GM21825 (cell line): ENCODE measurements around the gene CARHSP1.
A peak's percentile ranks its signal among the peaks of the same experiment; 100 is the strongest.
"Not testable (repeated sequence)": the region's sequence is repeated elsewhere in the genome, so short reads cannot be mapped to it uniquely, and the experiment has no call there.

Experiments used
- ATAC-seq: cut with Tn5 transposase; IDR thresholded peaks from one replicate; pipeline ENCODE4 v1.9.1; 2021; ENCODE audit warnings: mild to moderate bottlenecking, moderate library complexity; ENCODE audit not compliant: unreplicated experiment

The CARHSP1 gene

DNA sequence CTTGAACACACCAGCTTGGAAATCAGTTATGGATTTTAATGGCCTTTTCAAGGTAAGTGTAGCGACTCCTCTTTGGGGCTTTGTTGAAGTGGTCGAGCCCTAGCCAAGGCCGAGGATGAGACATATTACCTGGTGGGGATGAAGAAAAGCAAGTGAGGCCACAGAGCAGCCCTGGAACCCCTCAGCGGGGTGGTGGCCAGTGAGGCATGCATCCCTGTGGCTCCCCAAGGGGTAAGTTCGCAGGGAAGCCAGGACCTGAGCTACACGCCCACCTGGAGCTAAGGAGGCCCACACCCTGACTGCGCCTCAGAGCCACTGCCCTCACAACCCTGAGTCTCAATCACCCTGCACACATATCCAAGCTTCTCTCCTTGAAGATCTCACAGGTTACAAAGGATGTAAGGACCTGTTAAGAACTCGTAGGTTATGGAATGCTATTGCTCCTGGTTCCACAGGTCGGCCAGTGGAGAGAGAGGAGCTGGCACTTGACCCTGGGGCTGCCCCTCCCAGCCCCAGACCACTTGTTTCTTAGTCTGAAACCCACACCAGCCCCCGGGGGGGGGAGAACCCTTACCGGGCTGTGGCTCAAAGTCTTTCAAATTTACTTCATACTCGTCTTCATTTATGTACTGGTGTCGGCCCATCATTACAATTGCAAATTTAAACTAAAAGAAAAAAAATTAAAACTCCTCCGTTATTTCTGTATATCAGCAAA lies 25.3 kb upstream of the CARHSP1 start:
- no peak for ATAC-seq

DNA sequence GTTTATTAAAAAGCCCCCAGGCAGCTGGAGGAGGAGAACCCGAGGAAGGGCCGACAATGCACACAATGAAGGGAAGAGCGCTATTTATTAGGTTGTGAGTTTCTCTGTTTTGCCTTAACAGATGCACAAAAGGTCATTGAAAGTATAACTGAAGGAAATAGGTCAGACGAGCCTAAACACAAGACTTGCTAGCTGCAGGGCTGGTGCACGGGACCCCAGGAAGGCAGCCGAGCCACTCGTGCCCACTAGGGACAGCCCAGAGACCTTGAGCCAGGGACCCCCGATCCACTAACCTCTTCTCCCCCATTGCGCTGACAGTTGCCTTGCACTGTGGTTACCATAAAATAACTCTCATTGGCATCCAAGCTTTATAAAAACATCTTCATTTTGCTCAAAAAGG lies 24.6 kb upstream of the CARHSP1 start:
- no peak for ATAC-seq

- ATAC-seq: peak; percentile 20
Measured at GRCh38 chr16:8892101-8892575, 23.3 kb upstream of the CARHSP1 start.

DNA sequence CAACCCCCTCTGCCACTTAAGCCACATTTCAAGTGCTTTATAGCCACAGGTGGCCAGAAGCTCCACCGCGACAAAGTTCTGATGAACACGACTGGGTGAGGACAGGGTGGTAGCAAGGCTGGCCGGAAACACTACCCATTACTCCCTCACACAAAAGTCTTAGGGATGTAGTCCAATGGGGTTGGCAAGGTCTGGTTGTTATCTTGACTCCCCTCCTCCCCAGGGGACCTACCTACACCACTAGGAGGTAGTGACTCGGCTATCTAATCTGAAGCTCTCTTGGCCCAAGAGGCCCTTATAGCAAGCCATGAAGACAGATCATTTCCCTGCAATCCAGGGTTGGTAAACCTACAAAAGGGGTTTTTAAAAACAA lies 21.7 kb upstream of the CARHSP1 start:
- ATAC-seq: no peak

DNA sequence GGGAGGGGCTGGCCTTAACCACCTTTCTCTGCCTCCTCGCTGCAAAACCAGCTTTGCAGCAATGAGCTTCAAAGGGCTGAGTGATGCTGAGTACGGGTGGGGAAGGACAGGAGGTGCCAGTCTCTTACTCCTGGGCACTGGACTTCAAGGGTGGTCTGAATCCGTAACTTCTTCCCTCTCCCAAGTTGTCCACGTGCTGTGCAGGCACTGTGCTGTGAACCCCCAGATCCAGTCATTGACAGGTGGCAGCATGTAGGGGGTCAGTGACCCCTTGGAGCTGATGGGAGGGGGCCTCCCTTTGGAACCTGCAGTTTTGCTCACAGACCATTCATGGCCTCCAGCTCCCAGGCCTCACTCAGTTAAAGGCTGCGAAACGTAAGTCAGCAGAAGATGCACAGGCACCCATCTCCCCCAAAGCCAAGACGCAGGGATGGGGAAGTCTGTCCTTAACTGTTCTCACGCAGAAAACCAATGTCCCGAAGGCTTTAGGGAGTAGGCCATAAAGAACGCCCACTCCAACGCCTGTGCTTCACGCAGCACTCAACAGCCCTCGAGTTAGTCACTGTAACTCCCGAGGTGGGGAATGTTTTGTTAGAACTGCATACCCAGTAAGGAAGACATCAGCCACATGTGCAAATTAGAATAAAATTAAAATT lies 21.2 kb upstream of the CARHSP1 start:
- no peak for ATAC-seq

GRCh38 chr16:8888951-8889892 lies 20.4 kb upstream of the CARHSP1 start:
- ATAC-seq: no peak

DNA sequence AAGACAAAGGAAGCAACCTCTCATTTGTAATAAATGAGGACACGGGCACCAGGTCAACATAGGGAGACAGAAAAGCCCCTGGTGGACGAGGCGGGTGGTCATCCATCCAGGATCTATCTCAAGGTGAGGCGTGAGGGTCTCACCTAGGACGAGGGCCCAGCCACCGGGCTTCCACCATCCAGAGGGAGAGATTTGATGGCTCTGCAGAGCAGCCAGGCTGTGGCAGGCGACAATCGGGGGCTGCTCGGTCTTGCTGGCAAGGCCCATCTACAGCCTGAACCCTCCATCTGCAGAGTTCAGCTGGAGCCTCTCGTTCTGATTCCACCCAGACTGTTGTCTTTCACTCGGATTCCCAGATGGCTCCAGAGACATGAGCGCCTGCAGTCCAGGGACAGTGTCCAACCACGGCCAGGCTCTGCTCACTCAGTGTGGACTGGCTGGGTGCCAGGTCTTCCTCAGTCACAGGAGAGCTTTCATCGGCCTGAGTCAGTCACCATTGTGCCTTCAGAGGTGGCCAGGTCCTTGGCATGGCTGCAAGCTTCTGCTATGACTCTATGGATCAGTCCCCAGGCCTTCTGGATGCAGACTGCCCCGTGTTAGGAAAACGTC lies 19.2 kb upstream of the CARHSP1 start:
- no peak for ATAC-seq

- no peak for ATAC-seq
Measured at GRCh38 chr16:8887431-8887765, 18.6 kb upstream of the CARHSP1 start.

- no peak for ATAC-seq
Measured at GRCh38 chr16:8886593-8887430, 18.0 kb upstream of the CARHSP1 start.

DNA sequence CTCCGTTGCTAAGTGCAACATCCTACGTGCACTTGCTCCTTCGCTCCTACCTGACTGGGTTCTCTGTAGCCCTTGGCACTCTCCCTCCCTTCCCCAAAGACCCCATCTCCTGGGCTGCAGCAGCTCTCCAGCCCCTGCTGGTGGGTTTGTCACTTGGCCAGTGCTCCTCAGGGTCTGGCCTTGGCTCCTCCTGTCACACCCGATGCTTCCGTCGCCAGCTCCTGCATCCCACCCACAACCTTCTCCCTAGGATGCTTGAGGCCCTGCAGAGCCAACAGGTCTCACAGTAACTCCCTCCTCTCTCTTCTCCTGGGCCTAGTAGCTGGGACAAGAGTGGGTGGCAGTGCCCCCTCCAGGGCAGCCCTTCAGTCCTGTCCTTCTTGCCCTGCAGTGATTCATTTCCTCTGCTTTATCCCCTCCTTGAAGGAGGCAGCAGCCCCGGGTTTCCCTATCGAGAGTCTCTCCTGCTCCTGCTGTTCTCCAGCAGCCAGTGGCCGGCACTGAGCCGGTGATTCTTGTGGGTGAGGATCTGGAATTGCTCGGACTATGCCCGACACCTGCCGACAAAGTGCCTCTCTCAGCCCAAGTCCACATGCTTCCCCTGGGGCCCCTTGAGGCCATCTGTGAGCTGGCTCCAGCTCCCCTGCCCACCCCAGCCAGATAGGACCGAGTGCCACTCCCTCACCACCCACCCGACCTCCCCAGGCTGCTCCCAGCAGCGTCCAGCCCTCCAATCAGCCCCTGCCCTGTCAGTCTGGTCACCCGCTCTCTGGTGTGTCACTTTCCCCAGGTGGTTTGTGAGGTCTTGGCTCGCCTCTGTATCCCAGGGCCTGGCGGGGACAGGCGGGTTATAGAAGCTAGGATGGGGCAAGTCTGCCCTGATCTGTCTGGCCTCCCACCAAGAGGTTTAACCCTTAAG lies 17.1 kb upstream of the CARHSP1 start:
- ATAC-seq: no peak

- no peak for ATAC-seq
Measured at GRCh38 chr16:8882725-8883377, 14.0 kb upstream of the CARHSP1 start.

GRCh38 chr16:8882041-8882617 lies 13.3 kb upstream of the CARHSP1 start, which contains the start of gene LITAFD:
Gene LITAFD (plus strand): TSS chr16:8882351. CDS start chr16:8884356, 2,005 bp downstream.
- ATAC-seq: no peak

DNA sequence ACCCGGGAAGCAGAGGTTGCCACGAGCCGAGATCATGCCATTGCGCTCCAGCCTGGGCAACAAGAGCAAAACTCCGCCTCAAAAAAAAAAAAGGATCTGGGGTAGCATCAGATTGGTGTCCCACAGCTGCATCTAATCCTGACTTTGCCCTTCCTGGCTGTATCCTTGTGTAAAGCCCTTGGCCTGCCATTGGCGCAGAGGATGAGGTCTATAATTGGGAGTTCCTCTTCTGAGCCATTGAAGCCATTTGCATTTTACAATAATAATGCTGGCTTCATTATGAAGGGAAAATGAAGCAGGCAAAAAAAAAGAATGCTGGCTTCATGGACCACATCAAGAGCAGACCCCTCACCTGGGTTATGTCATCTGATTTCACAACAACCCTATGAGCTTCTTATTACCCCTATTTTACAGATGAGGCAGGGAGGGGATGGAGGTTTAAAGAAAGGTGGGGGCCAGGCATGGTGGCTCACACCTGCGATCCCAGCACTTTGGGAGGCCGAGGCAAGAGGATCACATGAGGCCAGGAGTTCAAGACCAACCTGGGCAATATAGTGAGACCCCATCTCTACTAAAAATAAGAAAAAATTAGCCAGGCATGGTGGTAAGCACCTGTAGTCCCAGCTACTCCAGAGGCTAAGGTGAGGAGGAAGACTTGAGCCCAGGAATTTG lies 12.2 kb upstream of the CARHSP1 start:
- no peak for ATAC-seq

DNA sequence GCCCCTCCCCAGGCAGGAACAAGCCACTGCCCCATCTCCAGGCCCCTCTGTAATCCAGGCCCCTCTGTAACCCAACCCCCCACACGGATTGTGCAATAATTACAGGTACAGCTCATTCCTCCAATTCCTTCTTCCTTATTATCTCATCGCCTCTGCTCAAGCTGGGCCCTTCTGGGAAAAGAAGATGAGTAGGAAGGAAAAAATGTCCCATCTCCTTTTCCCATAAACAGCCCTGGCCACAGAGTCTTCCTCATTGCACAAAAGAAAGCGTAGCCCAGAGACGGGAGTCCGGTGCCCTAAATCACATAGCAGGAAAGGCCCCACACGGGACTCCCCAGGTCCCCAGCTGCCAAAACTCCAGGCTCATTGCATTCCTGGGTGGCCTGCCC lies 9.7 kb upstream of the CARHSP1 start:
- no peak for ATAC-seq

GRCh38 chr16:8877894-8878522 lies 9.2 kb upstream of the CARHSP1 start:
- no peak for ATAC-seq

DNA sequence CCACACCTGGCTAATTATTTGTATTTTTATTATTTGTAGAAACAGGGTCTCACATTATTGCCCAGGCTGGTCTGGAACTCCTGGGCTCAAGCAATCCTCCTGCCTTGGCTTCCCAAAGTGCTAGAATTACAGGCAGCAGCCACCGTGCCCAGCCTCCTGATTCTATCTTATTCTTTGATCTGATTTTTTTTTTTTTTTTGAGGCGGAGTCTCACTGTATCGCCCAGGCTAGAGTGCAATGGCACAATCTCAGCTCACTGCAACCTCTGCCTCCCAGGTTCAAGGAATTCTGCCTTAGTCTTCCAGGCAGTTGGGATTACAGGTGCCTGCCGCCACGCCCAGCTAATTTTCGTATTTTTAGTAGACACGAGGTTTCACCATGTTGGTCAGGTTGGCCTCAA lies 6.5 kb upstream of the CARHSP1 start:
- ATAC-seq: not testable (repeated sequence)

DNA sequence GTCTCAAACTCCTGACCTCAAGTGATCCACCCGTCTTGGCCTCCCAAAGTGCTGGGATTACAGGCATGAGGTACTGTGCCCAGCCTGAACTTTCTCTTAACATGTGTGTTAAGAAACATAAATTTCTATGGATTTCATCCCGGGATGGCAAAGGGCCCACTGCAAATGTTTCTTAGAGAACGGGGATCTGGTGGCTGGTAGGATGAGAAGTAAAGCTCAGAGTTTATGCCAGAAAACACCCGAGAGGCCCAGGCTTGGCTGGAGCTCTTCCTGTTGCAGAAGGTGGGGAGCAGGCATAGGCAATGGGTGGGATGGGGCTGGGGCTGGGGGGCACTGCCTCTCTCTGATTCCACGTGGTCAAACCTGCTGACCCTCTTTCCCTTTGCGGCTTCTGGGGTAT lies 5.6 kb upstream of the CARHSP1 start:
- no peak for ATAC-seq
